ENCODE measurements around the gene MARCHF9.

DNA sequence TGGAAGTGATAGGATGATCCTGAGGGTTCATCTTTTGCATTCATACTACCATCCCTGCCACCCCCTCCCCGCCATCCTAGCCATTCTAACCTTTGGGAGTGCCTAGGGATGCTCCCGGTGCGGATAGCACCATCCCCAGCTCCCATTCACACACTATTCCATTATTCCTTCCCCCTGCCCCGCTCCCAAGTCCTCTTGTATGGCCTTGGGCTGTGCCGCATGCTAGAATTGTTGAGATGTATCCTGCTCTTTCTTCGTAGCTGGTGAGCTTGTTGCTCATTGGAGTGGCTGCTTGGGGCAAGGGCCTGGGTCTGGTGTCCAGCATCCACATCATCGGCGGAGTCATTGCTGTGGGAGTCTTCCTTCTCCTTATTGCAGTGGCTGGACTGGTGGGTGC, 9.4 kb upstream of the MARCHF9 start:
- TF ChIP-seq, protein P1, sequence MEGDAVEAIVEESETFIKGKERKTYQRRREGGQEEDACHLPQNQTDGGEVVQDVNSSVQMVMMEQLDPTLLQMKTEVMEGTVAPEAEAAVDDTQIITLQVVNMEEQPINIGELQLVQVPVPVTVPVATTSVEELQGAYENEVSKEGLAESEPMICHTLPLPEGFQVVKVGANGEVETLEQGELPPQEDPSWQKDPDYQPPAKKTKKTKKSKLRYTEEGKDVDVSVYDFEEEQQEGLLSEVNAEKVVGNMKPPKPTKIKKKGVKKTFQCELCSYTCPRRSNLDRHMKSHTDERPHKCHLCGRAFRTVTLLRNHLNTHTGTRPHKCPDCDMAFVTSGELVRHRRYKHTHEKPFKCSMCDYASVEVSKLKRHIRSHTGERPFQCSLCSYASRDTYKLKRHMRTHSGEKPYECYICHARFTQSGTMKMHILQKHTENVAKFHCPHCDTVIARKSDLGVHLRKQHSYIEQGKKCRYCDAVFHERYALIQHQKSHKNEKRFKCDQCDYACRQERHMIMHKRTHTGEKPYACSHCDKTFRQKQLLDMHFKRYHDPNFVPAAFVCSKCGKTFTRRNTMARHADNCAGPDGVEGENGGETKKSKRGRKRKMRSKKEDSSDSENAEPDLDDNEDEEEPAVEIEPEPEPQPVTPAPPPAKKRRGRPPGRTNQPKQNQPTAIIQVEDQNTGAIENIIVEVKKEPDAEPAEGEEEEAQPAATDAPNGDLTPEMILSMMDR (conservative IDR thresholded peaks at IDR 0.05; ENCODE audit: low read depth, low read length), result no peak
- TF ChIP-seq EZH2 (IDR thresholded peaks at IDR 0.05; ENCODE audit: borderline replicate concordance, low read depth, low read length, poor library complexity, severe bottlenecking), result no peak

Measured in A673 (cell line).